ENCODE results near the gene SLC22A1. TPM values are rescaled to one million over a fixed set of nuclear protein-coding genes. Genes with fewer than 3 reads are reported as not detected.
"Not testable (repeated sequence)": the region's sequence is repeated elsewhere in the genome, so short reads cannot be mapped to it uniquely, and the experiment has no call there.

The SLC22A1 gene
- polyA plus RNA-seq, 10 donors: 0.15 to 2.0 (median 0.67) TPM; not detected in 2

GRCh38 chr6:160137130-160137988 is 15.7 kb downstream of the SLC22A1 start:
- no peak for DNase-seq

GRCh38 chr6:160137989-160138835 is 16.6 kb downstream of the SLC22A1 start:
- peak; percentile 52 to 79 (median 66) for DNase-seq

GRCh38 chr6:160138839-160139419 is 17.3 kb downstream of the SLC22A1 start:
- no peak for DNase-seq

- DNase-seq: peak; percentile 19 to 79 (median 64)
These were observed 17.8 kb downstream of the SLC22A1 start for GRCh38 chr6:160139420-160139851.

GRCh38 chr6:160140493-160140892 is 18.9 kb downstream of the SLC22A1 start:
- DNase-seq: not testable (repeated sequence)

- DNase-seq: peak in 1 of 3 donors; percentile 10
These were observed 19.5 kb downstream of the SLC22A1 start for GRCh38 chr6:160141001-160141726.

- no peak for DNase-seq
These were observed 20.6 kb downstream of the SLC22A1 start for GRCh38 chr6:160142115-160142715.

GRCh38 chr6:160146454-160147145 is 25.0 kb downstream of the SLC22A1 start:
- no peak for DNase-seq

GRCh38 chr6:160147146-160147536 is 25.5 kb downstream of the SLC22A1 start:
- no peak for DNase-seq

- no peak for DNase-seq
These were observed 32.9 kb downstream of the SLC22A1 start for GRCh38 chr6:160154471-160154870.

- DNase-seq: no peak
These were observed 35.2 kb downstream of the SLC22A1 start for GRCh38 chr6:160156842-160157241.

GRCh38 chr6:160160450-160160849 is 38.8 kb downstream of the SLC22A1 start:
- DNase-seq: no peak

- no peak for DNase-seq
These were observed 39.5 kb downstream of the SLC22A1 start for GRCh38 chr6:160160929-160161646.

- no peak for DNase-seq
These were observed 40.0 kb downstream of the SLC22A1 start for GRCh38 chr6:160161647-160161986.

- DNase-seq: no peak
These were observed 40.5 kb downstream of the SLC22A1 start for GRCh38 chr6:160162030-160162566.

GRCh38 chr6:160163425-160163824 is 41.8 kb downstream of the SLC22A1 start:
- DNase-seq: no peak

- no peak for DNase-seq
These were observed 42.3 kb downstream of the SLC22A1 start for GRCh38 chr6:160163912-160164311.

GRCh38 chr6:160165928-160166327 is 44.3 kb downstream of the SLC22A1 start:
- DNase-seq: not testable (repeated sequence)

GRCh38 chr6:160167604-160168399 is 46.2 kb downstream of the SLC22A1 start:
- DNase-seq: no peak

All from muscle of back (tissue), 11 donors.